Suprapubic skin (tissue), 4 donors: ENCODE results near the gene SLC12A8. TPM values are rescaled to one million over a fixed set of nuclear protein-coding genes. Genes with fewer than 3 reads are reported as not detected.

Source experiments
- DNase-seq, 2 donors: peaks; one replicate each; pipeline ENCODE4 v3.0.0-alpha.2; 2019; ENCODE audit warnings: low spot score in 2 of 2
- H3K27ac ChIP-seq: fragments of 200-600 bp; sonication (generic); one replicate; pipeline ENCODE4 v1.5.1; 2019
- H3K27me3 ChIP-seq: fragments of 200-600 bp; sonication (generic); one replicate; pipeline ENCODE4 v1.5.1; 2019
- H3K36me3 ChIP-seq: fragments of 200-600 bp; sonication (generic); one replicate; pipeline ENCODE4 v1.5.1; 2019
- H3K4me1 ChIP-seq: fragments of 200-600 bp; sonication (generic); one replicate; pipeline ENCODE4 v1.5.1; 2019
- H3K4me3 ChIP-seq: fragments of 200-600 bp; sonication (generic); one replicate; pipeline ENCODE4 v1.5.1; 2019; ENCODE audit warnings: mild to moderate bottlenecking
- H3K9me3 ChIP-seq: fragments of 200-600 bp; sonication (generic); one replicate; pipeline ENCODE4 v1.5.1; 2019
- CTCF ChIP-seq, 2 donors: fragments of 200-600 bp in 1 of 2; fragments of 450-650 bp in 1 of 2; sonication (generic) in 1 of 2; IDR thresholded peaks; one replicate each; pipeline ENCODE4 v1.5.1; 2016 to 2019; ENCODE audit warnings: antibody characterized with exemption in 2 of 2, mild to moderate bottlenecking in 1 of 2, moderate library complexity in 1 of 2
- EP300 ChIP-seq: sonication (generic); formaldehyde crosslinking; IDR thresholded peaks from one replicate; pipeline ENCODE4 v1.6.1; 2017; ENCODE audit warnings: antibody characterized with exemption
- POLR2A ChIP-seq, 2 donors: fragments of 450-650 bp; IDR thresholded peaks; one replicate each; pipeline ENCODE4 v1.6.1; 2017; ENCODE audit warnings: antibody characterized with exemption in 2 of 2, mild to moderate bottlenecking in 2 of 2, moderate library complexity in 2 of 2
- POLR2AphosphoS5 ChIP-seq, 3 donors: sonication (generic); formaldehyde crosslinking; IDR thresholded peaks; one replicate each; pipeline ENCODE4 v1.6.1; 2017; ENCODE audit warnings: antibody characterized with exemption in 3 of 3
- WGBS: methylation state at CpG from one replicate; pipeline ENCODE4 v1.1.5; 2018; 5-methylcytosine and 5-hydroxymethylcytosine counted together
- total RNA-seq, 4 donors: library from RNA; depleted of rRNA; stranded (reverse); fragments of >200 nt; gene quantifications; one replicate each; pipeline ENCODE4 v1.1.0, GENCODE V29; 2016

Gene SLC12A8
- total RNA-seq, 4 donors from 2014 or later, result 2.5 to 5.8 (median 4.4) TPM

- Histone ChIP-seq H3K36me3 (no peaks in the 10 kb centered on the region), H3K27ac (no peak overlapping the region), H3K9me3 (no peaks in the 10 kb centered on the region), H3K4me1 (peaks cover 6% of the 10 kb centered on the region), H3K4me3 (no peak overlapping the region), H3K27me3 (no peaks in the 10 kb centered on the region)
- TF ChIP-seq EP300 (no peak), POLR2AphosphoS5 (IDR thresholded peaks at IDR 0.05) (no peak)
- WGBS, result 73% methylated on average over 13 of the region's 13 CpGs
- DNase-seq, result no peak
These were observed 104.5 kb downstream of the SLC12A8 start for GRCh38 chr3:125107861-125108567.

- Histone ChIP-seq H3K4me3 (no peak overlapping the region), H3K27ac (no peak overlapping the region), H3K27me3 (no peaks in the 10 kb centered on the region), H3K36me3 (no peaks in the 10 kb centered on the region), H3K9me3 (no peaks in the 10 kb centered on the region), H3K4me1 (peaks cover 6% of the 10 kb centered on the region)
- TF ChIP-seq EP300, result no peak
- TF ChIP-seq POLR2AphosphoS5 (IDR thresholded peaks at IDR 0.05), result no peak
- TF ChIP-seq CTCF (IDR thresholded peaks at IDR 0.05), result no peak
- TF ChIP-seq POLR2A (IDR thresholded peaks at IDR 0.05), result no peak
- no peak for DNase-seq
- 61% methylated on average over 3 of the region's 3 CpGs for WGBS
These were observed 105.2 kb downstream of the SLC12A8 start for GRCh38 chr3:125107363-125107762.

GRCh38 chr3:125105116-125105515 lies 107.4 kb downstream of the SLC12A8 start:
- no peaks in the 10 kb centered on the region for H3K27me3 ChIP-seq
- no peak overlapping the region for H3K27ac ChIP-seq
- DNase-seq, result no peak
- H3K4me1 ChIP-seq, result peaks cover 6% of the 10 kb centered on the region
- no peaks in the 10 kb centered on the region for H3K9me3 ChIP-seq
- H3K36me3 ChIP-seq, result no peaks in the 10 kb centered on the region
- no peak overlapping the region for H3K4me3 ChIP-seq
- 76% methylated on average over 1 of the region's 1 CpG for WGBS
- TF ChIP-seq POLR2AphosphoS5 (IDR thresholded peaks at IDR 0.05) (no peak), EP300 (no peak), CTCF (IDR thresholded peaks at IDR 0.05) (no peak), POLR2A (IDR thresholded peaks at IDR 0.05) (no peak)

- no peaks in the 10 kb centered on the region for H3K36me3 ChIP-seq
- TF ChIP-seq CTCF (IDR thresholded peaks at IDR 0.05), result no peak
- no peak for TF ChIP-seq POLR2A (IDR thresholded peaks at IDR 0.05)
- TF ChIP-seq EP300, result no peak
- no peak for TF ChIP-seq POLR2AphosphoS5 (IDR thresholded peaks at IDR 0.05)
- no peaks in the 10 kb centered on the region for H3K27me3 ChIP-seq
- H3K4me1 ChIP-seq, result peaks cover 6% of the 10 kb centered on the region
- no peak for DNase-seq
- H3K27ac ChIP-seq, result no peak overlapping the region
- no peak overlapping the region for H3K4me3 ChIP-seq
- WGBS, result 93% methylated on average over 1 of the region's 1 CpG
- no peaks in the 10 kb centered on the region for H3K9me3 ChIP-seq
These were observed 107.9 kb downstream of the SLC12A8 start for GRCh38 chr3:125104639-125105038.

- 86% methylated on average over 1 of the region's 1 CpG for WGBS
- no peak for DNase-seq
- Histone ChIP-seq H3K9me3 (no peaks in the 10 kb centered on the region), H3K4me1 (peaks cover 6% of the 10 kb centered on the region), H3K4me3 (no peak overlapping the region), H3K27ac (no peak overlapping the region), H3K27me3 (no peaks in the 10 kb centered on the region), H3K36me3 (no peaks in the 10 kb centered on the region)
- TF ChIP-seq POLR2A (IDR thresholded peaks at IDR 0.05) (no peak), CTCF (IDR thresholded peaks at IDR 0.05) (no peak), POLR2AphosphoS5 (IDR thresholded peaks at IDR 0.05) (no peak), EP300 (no peak)
These were observed 109.1 kb downstream of the SLC12A8 start for GRCh38 chr3:125103406-125103805.

- TF ChIP-seq POLR2AphosphoS5 (IDR thresholded peaks at IDR 0.05), result no peak
- no peak for TF ChIP-seq EP300
- TF ChIP-seq CTCF (IDR thresholded peaks at IDR 0.05), result no peak
- TF ChIP-seq POLR2A (IDR thresholded peaks at IDR 0.05), result no peak
These were observed 110.1 kb downstream of the SLC12A8 start for GRCh38 chr3:125102470-125102869.

More at GRCh38 chr3:125102470-125102869, 110.1 kb downstream of the SLC12A8 start:
- WGBS, result 81% methylated on average over 6 of the region's 6 CpGs
- Histone ChIP-seq H3K4me3 (no peak overlapping the region), H3K36me3 (no peaks in the 10 kb centered on the region), H3K4me1 (peaks cover 2% of the 10 kb centered on the region), H3K9me3 (no peaks in the 10 kb centered on the region), H3K27me3 (no peaks in the 10 kb centered on the region), H3K27ac (no peak overlapping the region)
- no peak for DNase-seq
